ENCODE measurements around the gene CNDP1.

- TF ChIP-seq CTCF (IDR thresholded peaks at IDR 0.05; ENCODE audit: low read depth, low read length, missing input control) (no peak), FOXA1 (IDR thresholded peaks at IDR 0.05) (no peak), RAD21 (IDR thresholded peaks at IDR 0.05) (no peak), REST (IDR thresholded peaks at IDR 0.05) (no peak), ATF3 (IDR thresholded peaks at IDR 0.05) (no peak), MAX (IDR thresholded peaks at IDR 0.05) (no peak), SP1 (IDR thresholded peaks at IDR 0.05) (no peak), FOXA2 (IDR thresholded peaks at IDR 0.05) (no peak), JUND (IDR thresholded peaks at IDR 0.05) (no peak), TAF1 (conservative IDR thresholded peaks at IDR 0.05) (no peak), YY1 (IDR thresholded peaks at IDR 0.05) (no peak), EGR1 (IDR thresholded peaks at IDR 0.05; ENCODE audit: low read depth in 2 of 2) (no peak), ZBTB33 (IDR thresholded peaks at IDR 0.05) (no peak)
These were observed 99.5 kb downstream of the CNDP1 start for GRCh38 chr18:74633652-74634352.
